ENCODE measurements around the gene ECSIT. TPM values are rescaled to one million over a fixed set of nuclear protein-coding genes. Genes with fewer than 3 reads are reported as not detected.

Gene ECSIT
- total RNA-seq, 2 experiments from 2014 or later, result 34.7 to 37.1 TPM

DNA sequence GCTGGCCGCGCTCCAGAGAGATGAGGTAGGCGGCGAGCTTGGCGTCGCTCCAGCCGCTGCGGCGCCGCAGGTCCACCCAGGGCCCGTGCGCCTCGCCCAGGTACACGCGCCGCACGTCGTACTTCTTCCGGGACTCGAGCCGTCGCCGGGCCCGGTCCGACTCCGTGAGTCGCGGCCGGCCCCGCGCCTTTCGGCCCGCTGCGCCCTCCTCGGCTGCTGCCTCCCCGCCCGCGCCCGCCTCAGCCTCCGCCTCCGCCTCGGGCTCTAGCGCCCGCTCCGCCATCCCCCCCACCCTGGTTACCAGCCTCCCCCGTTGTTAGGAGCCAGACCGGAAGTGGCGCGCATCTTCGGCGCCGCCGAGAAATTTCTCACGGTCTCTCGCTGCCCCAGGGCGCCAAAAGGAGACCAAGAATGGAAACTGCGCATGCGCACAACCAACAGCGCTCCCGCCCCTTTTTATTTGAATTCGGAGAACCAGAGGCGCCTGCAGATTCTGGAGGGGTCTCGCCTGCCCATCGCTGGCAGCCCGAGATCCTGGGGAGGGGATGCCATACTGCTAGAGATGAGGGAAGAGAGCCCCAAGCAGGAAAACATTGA, 23.3 kb downstream of the ECSIT start, which contains the start of gene ZNF653:
Gene ZNF653, minus strand, starts transcription at position 336 of the 597 bp plus-strand sequence. Its CDS starts 53 bp downstream, at position 283.
- Mint-ChIP-seq H3K9me3 (no peaks in the 10 kb centered on the region), H3K27ac (peak within 1 kb of the TSS; percentile 87), H3K4me3 (peak within 1 kb of the TSS; percentile 89), H3K4me1 (peaks cover 13% of the 10 kb centered on the region), H3K27me3 (no peaks in the 10 kb centered on the region), H3K36me3 (peaks cover 6% of the 10 kb centered on the region)
- POLR2A ChIA-PET, result interaction anchor here (1.2 to 1.8 kb wide), 6 partner anchors 17 to 130 kb away, joined by 3 to 9 read pairs (median 6); partner anchors contain the start of genes ECSIT and ELOF1
- ATAC-seq (ENCODE audit: low read depth), result peak; percentile 68
- peak; percentile 95 for DNase-seq

- Mint-ChIP-seq H3K36me3 (peaks cover 6% of the 10 kb centered on the region), H3K4me3 (peak overlapping the region; percentile 89), H3K9me3 (no peaks in the 10 kb centered on the region), H3K27me3 (no peaks in the 10 kb centered on the region), H3K4me1 (peaks cover 13% of the 10 kb centered on the region), H3K27ac (peak overlapping the region; percentile 83)
- ATAC-seq (ENCODE audit: low read depth) (peak; percentile 90), DNase-seq (peak; percentile 98)
- POLR2A ChIA-PET, result interaction anchor here (1.2 to 1.7 kb wide), 3 partner anchors 23 to 130 kb away, joined by 3 to 9 read pairs (median 6); partner anchors contain the start of gene ECSIT
Measured at GRCh38 chr19:11505032-11505503, 23.9 kb downstream of the ECSIT start.

DNA sequence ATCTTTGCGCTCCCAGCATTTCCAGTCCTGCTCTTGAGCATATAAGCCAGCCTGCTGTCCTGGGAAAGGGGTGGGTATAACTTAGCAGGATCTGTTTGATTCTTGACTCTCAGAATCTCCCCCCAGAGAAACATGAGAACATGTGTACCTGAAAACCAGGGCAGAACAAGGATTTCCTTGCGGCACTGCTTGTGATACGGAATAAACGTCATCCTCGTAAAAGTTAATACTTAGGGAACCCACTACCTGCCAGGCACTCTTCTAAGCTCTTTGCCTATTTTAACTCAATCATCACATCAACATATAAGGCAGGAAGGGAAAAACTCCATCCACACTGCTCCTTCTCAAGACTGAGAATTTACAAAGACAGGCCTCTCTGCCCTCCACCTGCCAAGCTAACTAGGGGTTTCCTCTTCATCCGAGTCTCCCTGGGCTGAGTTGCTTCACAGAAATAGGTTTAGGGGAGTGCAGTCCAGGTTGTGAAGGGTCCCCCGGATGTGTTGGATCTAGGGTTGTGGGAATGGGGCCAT, 24.4 kb downstream of the ECSIT start:
- ATAC-seq (ENCODE audit: low read depth) (no peak), DNase-seq (no peak)
- H3K4me3 Mint-ChIP-seq, result peak overlapping the region; percentile 89
- no peaks in the 10 kb centered on the region for H3K27me3 Mint-ChIP-seq
- peaks cover 13% of the 10 kb centered on the region for H3K4me1 Mint-ChIP-seq
- H3K27ac Mint-ChIP-seq, result peak overlapping the region; percentile 83
- peaks cover 8% of the 10 kb centered on the region for H3K36me3 Mint-ChIP-seq
- no peaks in the 10 kb centered on the region for H3K9me3 Mint-ChIP-seq
- POLR2A ChIA-PET, result interaction anchor here (1.2 kb wide), 1 partner anchor 129 kb away, joined by 3 read pairs; no protein-coding TSS in a partner anchor

DNA sequence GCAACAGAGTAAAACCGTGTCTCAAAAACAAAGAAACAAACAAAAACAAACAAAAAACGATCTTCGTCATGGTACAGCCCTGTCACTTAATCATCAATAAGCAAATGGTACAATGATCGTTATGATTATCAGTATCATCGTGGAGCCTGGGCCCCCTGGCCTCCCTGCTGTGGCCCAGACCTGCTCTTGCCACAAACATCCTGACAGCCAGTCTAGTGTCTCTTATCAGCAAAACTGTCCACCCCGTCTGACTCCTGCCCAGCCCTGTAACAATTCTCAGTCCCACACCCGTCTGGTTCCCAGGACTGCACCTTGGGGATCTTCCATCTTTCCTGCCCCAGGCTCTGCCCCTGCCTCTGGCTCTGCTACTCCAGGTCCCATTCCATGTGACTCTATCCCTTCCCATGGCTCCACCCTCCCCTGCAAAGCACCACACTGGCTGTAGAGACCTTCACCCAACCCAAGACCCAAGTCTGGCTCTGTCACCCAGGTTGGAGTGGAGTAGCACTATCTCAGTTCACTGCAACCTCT, 29.0 kb downstream of the ECSIT start:
- Mint-ChIP-seq H3K4me1 (peaks cover 12% of the 10 kb centered on the region), H3K36me3 (peaks cover 10% of the 10 kb centered on the region), H3K4me3 (no peak overlapping the region), H3K27ac (no peak overlapping the region), H3K27me3 (no peaks in the 10 kb centered on the region), H3K9me3 (no peaks in the 10 kb centered on the region)
- POLR2A ChIA-PET, result no interaction called here
- ATAC-seq (ENCODE audit: low read depth), result no peak
- no peak for DNase-seq

DNA sequence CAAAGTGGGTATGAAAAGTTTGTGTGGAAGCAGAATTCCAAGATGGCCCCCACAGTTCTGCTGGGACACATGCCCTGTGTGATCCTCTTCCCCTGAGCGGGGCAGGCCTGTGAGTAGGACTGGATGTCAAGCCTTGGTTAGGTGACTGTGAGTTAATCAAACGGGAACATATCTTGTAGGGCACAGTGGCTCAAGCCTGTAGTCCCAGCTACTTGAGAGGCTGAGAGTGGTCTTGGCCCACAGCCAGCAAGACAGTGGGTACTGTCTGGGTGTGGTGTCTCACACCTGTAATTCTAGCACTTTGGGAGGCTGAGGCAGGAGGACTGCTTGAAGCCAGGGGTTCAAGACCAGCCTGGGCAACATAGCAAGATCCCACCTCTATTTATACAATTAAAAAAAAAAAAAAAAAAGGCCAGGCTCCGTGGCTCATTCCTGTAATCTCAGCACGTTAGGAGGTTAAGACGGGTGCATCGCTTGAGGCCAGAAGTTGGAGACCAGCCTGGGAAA, 29.7 kb downstream of the ECSIT start:
- Mint-ChIP-seq H3K36me3 (peaks cover 11% of the 10 kb centered on the region), H3K4me3 (no peak overlapping the region), H3K4me1 (peaks cover 6% of the 10 kb centered on the region), H3K9me3 (no peaks in the 10 kb centered on the region), H3K27me3 (no peaks in the 10 kb centered on the region), H3K27ac (no peak overlapping the region)
- no peak for DNase-seq
- ATAC-seq (ENCODE audit: low read depth), result no peak
- POLR2A ChIA-PET, result no interaction called here

DNA sequence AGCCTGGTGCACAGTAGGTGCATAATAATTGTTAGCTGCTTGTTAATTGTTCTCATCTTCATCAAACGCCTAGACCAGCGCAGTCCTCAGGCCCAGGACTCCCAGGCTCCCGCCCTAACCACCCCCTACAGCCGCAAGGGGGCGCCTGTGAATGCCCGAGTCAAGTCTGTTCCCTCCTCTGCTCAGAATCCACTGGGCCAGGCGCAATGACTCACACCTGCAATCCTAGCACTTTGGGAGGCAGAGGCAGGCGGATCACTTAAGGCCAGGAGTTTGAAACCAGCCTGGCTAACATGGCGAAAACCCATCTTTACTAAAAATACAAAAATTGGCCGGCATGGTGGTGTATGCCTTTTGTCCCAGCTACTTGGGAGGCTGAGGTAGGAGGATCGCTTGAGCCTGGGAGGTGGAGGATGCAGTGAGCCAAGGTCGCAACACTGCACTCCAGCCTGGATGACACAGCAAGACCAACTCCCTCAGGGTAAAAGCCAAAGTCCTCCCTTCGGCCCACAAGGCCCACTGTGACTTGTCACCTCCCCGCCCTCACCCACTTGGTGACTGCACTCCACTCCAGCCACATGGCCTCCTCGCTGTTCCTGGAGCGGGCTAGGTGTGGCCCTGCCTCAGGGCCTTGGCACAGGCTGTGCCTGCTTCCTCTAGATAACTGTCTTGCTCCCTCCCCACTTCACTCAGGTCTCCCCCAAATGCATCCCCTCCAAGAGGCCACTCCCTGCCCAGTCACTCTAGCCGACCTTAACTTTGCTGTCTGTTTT, 32.4 kb downstream of the ECSIT start:
- no peak overlapping the region for H3K27ac Mint-ChIP-seq
- H3K27me3 Mint-ChIP-seq, result no peaks in the 10 kb centered on the region
- ATAC-seq (ENCODE audit: low read depth) (peak; percentile 63), DNase-seq (peak; percentile 71)
- POLR2A ChIA-PET, result no interaction called here
- H3K36me3 Mint-ChIP-seq, result peaks cover 15% of the 10 kb centered on the region
- no peaks in the 10 kb centered on the region for H3K9me3 Mint-ChIP-seq
- H3K4me1 Mint-ChIP-seq, result peaks cover 5% of the 10 kb centered on the region
- H3K4me3 Mint-ChIP-seq, result no peak overlapping the region

GRCh38 chr19:11495885-11496284, 33.0 kb downstream of the ECSIT start:
- H3K36me3 Mint-ChIP-seq, result peaks cover 12% of the 10 kb centered on the region
- H3K27me3 Mint-ChIP-seq, result no peaks in the 10 kb centered on the region
- H3K9me3 Mint-ChIP-seq, result no peaks in the 10 kb centered on the region
- H3K4me3 Mint-ChIP-seq, result no peak overlapping the region
- H3K27ac Mint-ChIP-seq, result no peak overlapping the region
- ATAC-seq (ENCODE audit: low read depth) (no peak), DNase-seq (no peak)
- peaks cover 5% of the 10 kb centered on the region for H3K4me1 Mint-ChIP-seq
- POLR2A ChIA-PET, result no interaction called here

DNA sequence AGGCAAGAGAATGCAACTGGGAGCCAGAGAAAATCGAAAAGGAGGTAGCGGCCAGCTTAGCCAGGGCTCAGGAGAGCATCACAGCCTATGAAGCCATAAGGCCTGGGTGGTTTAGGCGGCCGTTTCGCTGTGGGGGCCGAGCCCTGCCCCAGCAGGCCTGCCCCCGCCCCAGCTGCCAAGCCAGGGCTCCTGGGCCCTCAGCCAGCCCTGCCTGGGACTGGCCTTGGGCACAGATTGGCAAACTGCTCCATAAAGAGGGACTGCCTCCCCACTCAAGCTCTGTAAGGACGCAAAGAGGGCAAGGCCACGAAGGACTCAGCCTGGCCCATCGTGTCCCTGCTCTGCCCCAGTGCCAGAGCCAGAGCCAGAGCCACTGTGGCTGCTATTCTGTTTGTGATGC, 33.5 kb downstream of the ECSIT start:
- H3K4me3 Mint-ChIP-seq, result no peak overlapping the region

DNA sequence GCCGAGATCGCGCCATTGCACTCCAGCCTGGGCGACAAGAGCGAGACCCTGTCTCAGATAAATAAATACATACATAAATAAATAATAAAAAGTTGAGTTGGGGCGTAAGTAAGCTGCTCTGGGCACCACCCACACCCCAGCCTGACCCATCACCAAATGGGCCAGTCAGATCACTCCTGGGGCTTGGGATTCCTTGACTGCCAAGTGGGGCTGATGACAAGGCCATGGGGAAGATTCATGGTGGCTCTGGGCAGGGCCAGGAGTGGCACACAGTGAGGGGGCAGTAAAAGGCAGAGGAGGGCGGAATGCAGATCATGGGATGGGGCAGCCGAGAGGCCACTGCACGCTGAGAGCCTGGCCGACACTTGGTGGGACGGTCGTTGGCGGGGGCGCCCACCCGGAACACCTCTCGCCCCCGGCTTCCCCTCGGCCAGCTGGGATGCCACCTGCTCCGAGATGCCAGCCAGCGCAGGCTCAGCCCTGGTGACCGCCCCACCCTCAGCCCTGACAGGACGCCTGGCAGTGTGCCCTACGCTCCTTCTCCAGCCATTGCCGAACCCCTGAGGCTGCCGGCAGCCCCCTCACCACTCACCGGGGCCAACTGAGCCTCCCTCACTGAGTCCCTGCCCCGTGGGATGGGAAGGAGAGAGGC, 34.2 kb downstream of the ECSIT start:
- Mint-ChIP-seq H3K9me3 (no peaks in the 10 kb centered on the region), H3K36me3 (peaks cover 10% of the 10 kb centered on the region), H3K4me1 (peaks cover 5% of the 10 kb centered on the region), H3K27me3 (no peaks in the 10 kb centered on the region), H3K27ac (no peak overlapping the region), H3K4me3 (no peak overlapping the region)
- no peak for ATAC-seq (ENCODE audit: low read depth)
- POLR2A ChIA-PET, result no interaction called here
- no peak for DNase-seq

More for the DNA sequence above, 33.5 kb downstream of the ECSIT start:
- Mint-ChIP-seq H3K36me3 (peaks cover 12% of the 10 kb centered on the region), H3K27me3 (no peaks in the 10 kb centered on the region), H3K27ac (no peak overlapping the region), H3K9me3 (no peaks in the 10 kb centered on the region), H3K4me1 (peaks cover 5% of the 10 kb centered on the region)
- no peak for ATAC-seq (ENCODE audit: low read depth)
- POLR2A ChIA-PET, result no interaction called here
- DNase-seq, result no peak

- no peaks in the 10 kb centered on the region for H3K9me3 Mint-ChIP-seq
- H3K4me3 Mint-ChIP-seq, result no peak overlapping the region
- POLR2A ChIA-PET, result no interaction called here
- DNase-seq (no peak), ATAC-seq (ENCODE audit: low read depth) (no peak)
- no peaks in the 10 kb centered on the region for H3K27me3 Mint-ChIP-seq
- peaks cover 9% of the 10 kb centered on the region for H3K36me3 Mint-ChIP-seq
- H3K4me1 Mint-ChIP-seq, result peaks cover 2% of the 10 kb centered on the region
- H3K27ac Mint-ChIP-seq, result no peak overlapping the region
Measured at GRCh38 chr19:11489378-11489777, 39.6 kb downstream of the ECSIT start.

DNA sequence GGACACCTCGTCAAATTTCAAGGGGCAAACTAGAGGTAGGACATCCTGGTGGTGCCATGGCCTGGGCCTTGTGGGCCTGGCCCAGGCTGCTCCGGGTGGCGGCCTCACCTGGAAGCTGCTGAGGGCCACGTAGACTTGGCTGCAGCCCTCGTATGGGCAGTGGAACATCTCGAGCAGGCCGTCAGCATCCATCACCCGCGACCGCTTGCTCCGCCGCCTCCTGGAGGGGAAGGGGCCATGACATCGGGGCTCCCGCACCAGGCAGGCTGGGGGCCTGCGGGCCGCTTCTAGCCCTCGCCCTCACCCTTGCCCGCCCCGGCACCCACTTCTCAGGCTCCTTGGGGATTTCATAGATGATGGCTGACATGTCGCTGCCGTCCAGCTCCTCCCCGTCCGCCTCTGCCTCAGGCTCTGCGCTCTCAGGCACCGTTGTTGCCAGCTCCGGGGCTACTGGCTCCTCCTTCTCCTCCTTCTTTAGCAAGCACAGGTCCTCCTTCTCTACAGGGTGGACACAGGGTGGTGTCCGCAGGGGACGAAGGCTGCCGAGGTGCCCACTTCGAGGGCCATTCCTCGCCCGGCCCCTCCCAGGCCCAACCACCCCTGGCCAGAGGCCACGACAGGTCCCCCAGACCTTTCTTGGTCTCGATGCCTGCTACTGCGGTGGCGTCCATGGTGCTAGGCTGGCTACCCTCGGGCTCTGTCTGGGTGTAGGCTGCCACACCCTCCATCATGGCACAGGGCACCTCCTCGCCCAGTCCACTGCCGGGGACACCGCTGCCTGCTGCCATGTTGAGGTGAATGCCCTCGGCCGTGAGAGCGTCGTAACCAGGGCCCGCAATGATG, 42.1 kb downstream of the ECSIT start:
- no peak for ATAC-seq (ENCODE audit: low read depth)
- POLR2A ChIA-PET, result no interaction called here
- no peak for DNase-seq
- Mint-ChIP-seq H3K4me1 (peaks cover 7% of the 10 kb centered on the region), H3K36me3 (peaks cover 2% of the 10 kb centered on the region), H3K9me3 (no peaks in the 10 kb centered on the region), H3K4me3 (no peak overlapping the region), H3K27me3 (peaks cover under 1% of the 10 kb centered on the region), H3K27ac (no peak overlapping the region)

DNA sequence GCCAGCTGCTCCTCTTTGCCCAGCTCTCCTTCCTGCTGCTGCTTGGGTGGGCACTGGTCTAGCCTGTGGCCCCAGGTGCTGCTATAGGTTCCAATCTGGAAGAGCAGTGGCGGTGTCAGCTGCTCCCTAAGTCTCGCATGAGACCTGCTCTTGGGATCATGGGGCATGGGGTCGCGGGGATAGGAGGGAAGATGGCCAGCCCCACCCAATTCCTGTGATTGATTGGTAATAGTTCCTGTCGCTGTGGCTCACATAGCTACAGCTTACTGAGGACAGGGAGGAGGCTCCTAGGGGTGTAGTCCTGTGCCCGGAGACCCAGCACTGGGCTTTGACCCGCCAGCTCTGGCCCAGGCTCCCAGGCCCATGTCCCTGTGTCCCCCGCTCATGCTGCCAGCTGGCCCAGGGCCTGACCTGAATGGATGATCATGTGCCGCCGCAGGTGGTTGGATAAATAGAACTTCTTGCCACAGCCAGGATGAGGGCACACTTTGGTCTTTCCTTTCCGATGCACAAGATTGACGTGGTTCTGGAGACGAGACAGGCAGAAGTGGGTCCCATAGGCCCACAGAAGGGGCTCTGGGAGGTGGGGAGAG, 43.6 kb downstream of the ECSIT start:
- Mint-ChIP-seq H3K36me3 (peaks cover 2% of the 10 kb centered on the region), H3K4me3 (no peak overlapping the region), H3K27ac (no peak overlapping the region), H3K4me1 (peaks cover 11% of the 10 kb centered on the region), H3K9me3 (no peaks in the 10 kb centered on the region), H3K27me3 (peaks cover 11% of the 10 kb centered on the region)
- DNase-seq, result no peak
- POLR2A ChIA-PET, result no interaction called here
- no peak for ATAC-seq (ENCODE audit: low read depth)

Measured in activated naive CD8-positive, alpha-beta T cell treated with anti-CD3 and anti-CD28 coated beads, Interleukin-2, amount 10 ng/mL, durations not matched to agents 7 days and 5 days (primary cell).